ENCODE data around the gene CCDC70. TPM values are rescaled to one million over a fixed set of nuclear protein-coding genes. Genes with fewer than 3 reads are reported as not detected.
A peak's percentile ranks its signal among the peaks of the same experiment; 100 is the strongest.

CCDC70 gene
- total and polyA plus RNA-seq, 5 donors from 2014 or later: not detected

DNA sequence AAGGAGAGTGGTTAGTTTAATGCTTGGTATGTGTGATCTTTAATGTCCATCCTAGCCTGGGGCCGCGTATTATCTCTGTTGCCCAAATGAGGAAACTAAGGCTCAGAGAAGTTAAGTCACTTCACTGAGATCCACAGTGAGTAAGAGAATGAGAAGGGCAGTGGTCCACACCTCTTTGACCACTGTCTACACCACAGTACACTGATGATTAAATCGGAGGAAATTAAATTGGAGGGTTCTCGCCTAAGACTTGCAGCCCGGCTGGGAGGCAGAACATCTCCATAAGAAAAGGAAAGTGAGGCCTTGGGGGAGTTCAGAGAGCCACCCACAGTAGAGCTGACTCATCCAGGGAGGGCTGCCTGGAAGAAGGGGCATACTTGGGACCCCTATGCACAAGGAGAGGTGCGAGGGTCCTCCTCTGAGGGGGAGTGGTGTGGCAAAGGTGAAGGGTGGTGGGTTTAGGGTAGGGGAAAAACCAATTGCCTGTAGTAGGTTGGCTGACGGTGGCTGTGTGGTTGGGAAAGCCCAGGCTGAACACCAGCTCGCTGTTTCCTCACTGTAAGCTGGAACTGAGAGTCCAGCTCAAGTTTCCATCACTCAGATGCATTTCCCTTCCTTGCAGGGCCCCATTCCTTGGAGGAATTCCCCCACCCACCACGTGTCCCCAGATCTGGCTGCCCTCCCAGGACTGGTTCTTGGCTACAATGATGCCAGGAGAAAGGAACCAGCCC, 42.8 kb upstream of the CCDC70 start:
- peaks cover 25 to 95% (median 73%) of the 10 kb centered on the region in 4 donors for H3K4me1 Mint-ChIP-seq
- Histone ChIP-seq H3K4me1 (ENCODE audit: control insufficient read depth, insufficient read depth, low read length, poor library complexity, severe bottlenecking) (peaks cover 73% of the 10 kb centered on the region), H3K4me3 (ENCODE audit: low read depth, low read length) (peak overlapping the region; percentile 4), H3K36me3 (ENCODE audit: control insufficient read depth, insufficient read depth, low read length) (peaks cover 4% of the 10 kb centered on the region), H3K27ac (ENCODE audit: insufficient read depth, low read length, poor library complexity, severe bottlenecking) (peak overlapping the region; percentile 84), H3K9me3 (ENCODE audit: control insufficient read depth in 2 of 2, low read length in 2 of 2) (no peaks in the 10 kb centered on the region), H3K27me3 (ENCODE audit: control insufficient read depth, insufficient read depth, low read length) (no peaks in the 10 kb centered on the region)
- ATAC-seq (ENCODE audit: low read depth in 2 of 2) (no peak), DNase-seq (no peak)
- H3K27me3 Mint-ChIP-seq: no peaks in the 10 kb centered on the region
- H3K27ac Mint-ChIP-seq: peak overlapping the region; percentile 96 to 98 (median 97)
- H3K9me3 Mint-ChIP-seq: no peaks in the 10 kb centered on the region
- H3K36me3 Mint-ChIP-seq: peaks cover 25% of the 10 kb centered on the region
- H3K4me3 Mint-ChIP-seq: peak overlapping the region; percentile 66 to 94 (median 89)

DNA sequence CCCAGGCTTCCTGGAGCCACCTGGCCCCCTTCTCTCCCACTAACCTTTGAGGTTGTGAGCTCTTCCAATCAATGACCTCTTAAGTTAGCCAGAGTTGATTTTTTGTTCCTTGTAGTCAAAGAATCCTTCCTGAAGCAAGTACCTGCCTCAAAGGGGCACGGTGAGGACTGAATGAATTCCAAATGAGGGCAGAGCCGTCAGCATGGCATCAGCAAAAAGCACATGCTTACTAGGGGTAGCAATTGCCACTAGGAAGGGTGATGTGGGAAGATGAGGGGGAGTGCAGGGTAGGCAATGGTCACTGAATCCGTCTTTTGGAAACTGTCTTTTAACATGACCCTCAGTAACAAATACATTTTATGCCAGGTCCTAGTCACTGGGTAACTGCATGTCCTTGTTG, 42.2 kb upstream of the CCDC70 start:
- peaks cover 4% of the 10 kb centered on the region for H3K36me3 ChIP-seq (ENCODE audit: control insufficient read depth, insufficient read depth, low read length)
- Mint-ChIP-seq H3K36me3 (peaks cover 24% of the 10 kb centered on the region), H3K4me3 (peak overlapping the region in 3 of 4 donors; percentile 87 to 94 (median 91)), H3K27me3 (no peaks in the 10 kb centered on the region), H3K9me3 (no peaks in the 10 kb centered on the region), H3K4me1 (peaks cover 25 to 95% (median 75%) of the 10 kb centered on the region in 4 donors), H3K27ac (peak overlapping the region; percentile 96 to 98 (median 97))
- H3K27ac ChIP-seq (ENCODE audit: insufficient read depth, low read length, poor library complexity, severe bottlenecking): peak overlapping the region; percentile 84
- peaks cover 76% of the 10 kb centered on the region for H3K4me1 ChIP-seq (ENCODE audit: control insufficient read depth, insufficient read depth, low read length, poor library complexity, severe bottlenecking)
- H3K27me3 ChIP-seq (ENCODE audit: control insufficient read depth, insufficient read depth, low read length): no peaks in the 10 kb centered on the region
- DNase-seq: no peak
- no peak for ATAC-seq (ENCODE audit: low read depth in 2 of 2)
- H3K4me3 ChIP-seq (ENCODE audit: low read depth, low read length): peak overlapping the region; percentile 97
- H3K9me3 ChIP-seq (ENCODE audit: control insufficient read depth in 2 of 2, low read length in 2 of 2): no peaks in the 10 kb centered on the region

DNA sequence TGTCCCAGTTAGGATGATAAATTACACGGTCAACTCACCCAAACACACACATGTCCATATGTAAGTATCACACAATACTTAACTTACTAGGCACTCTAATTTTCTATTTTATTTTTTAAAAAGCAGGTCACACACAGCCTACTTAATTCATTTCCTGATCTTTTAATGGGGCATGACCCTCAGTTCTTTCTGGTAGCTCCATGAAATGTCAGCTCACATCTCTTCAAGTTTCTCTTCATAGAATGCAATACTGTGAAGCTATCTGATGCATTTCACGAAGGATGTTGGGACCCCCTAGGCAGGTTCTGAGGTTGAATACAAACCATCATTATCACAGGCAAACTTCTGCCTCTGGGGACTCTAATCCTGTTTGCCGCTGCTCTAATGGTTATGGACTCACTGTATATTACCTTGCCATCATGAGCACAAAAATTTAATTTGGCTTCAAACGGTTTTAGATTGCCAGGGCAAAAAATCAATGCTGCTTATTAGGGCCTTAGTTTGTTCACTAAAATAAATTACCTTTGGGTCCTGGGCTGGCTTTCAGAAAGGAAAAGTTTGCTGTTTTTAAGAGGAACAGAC, 41.7 kb upstream of the CCDC70 start:
- H3K9me3 Mint-ChIP-seq: no peaks in the 10 kb centered on the region
- Histone ChIP-seq H3K27ac (ENCODE audit: insufficient read depth, low read length, poor library complexity, severe bottlenecking) (peak overlapping the region; percentile 84), H3K4me1 (ENCODE audit: control insufficient read depth, insufficient read depth, low read length, poor library complexity, severe bottlenecking) (peaks cover 77% of the 10 kb centered on the region), H3K4me3 (ENCODE audit: low read depth, low read length) (peak overlapping the region; percentile 97), H3K9me3 (ENCODE audit: control insufficient read depth in 2 of 2, low read length in 2 of 2) (no peaks in the 10 kb centered on the region), H3K27me3 (ENCODE audit: control insufficient read depth, insufficient read depth, low read length) (no peaks in the 10 kb centered on the region), H3K36me3 (ENCODE audit: control insufficient read depth, insufficient read depth, low read length) (peaks cover 4% of the 10 kb centered on the region)
- H3K27me3 Mint-ChIP-seq: no peaks in the 10 kb centered on the region
- peak overlapping the region; percentile 96 to 98 (median 97) for H3K27ac Mint-ChIP-seq
- peaks cover 24% of the 10 kb centered on the region for H3K36me3 Mint-ChIP-seq
- H3K4me1 Mint-ChIP-seq: peaks cover 21 to 94% (median 74%) of the 10 kb centered on the region in 4 donors
- ATAC-seq (ENCODE audit: low read depth in 2 of 2): no peak
- H3K4me3 Mint-ChIP-seq: peak overlapping the region; percentile 87 to 96 (median 92)
- no peak for DNase-seq

DNA sequence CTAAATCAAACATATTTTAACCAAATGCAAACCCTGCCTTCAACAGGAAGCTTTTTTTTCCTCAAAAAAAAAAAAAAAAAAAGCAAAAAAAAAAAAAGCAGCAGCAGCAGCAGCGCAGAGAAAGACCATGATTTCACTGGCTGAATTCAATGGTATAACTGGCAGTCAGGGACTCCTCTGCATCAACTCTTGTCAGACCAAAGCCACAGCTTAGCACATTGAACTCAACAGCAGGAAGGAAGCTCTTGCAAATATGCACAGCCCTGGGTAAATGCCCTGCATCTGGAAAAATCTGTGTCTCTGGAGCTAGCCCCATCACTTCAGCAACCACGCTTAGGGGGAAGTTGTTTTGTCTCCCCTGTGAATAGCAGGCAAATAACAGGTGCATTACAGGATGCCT, 40.2 kb upstream of the CCDC70 start:
- no peaks in the 10 kb centered on the region for H3K27me3 Mint-ChIP-seq
- ATAC-seq (ENCODE audit: low read depth in 2 of 2) (peak; percentile 32 to 47), DNase-seq (peak in 2 of 3 donors; percentile 49 to 61)
- Histone ChIP-seq H3K9me3 (ENCODE audit: control insufficient read depth in 2 of 2, low read length in 2 of 2) (no peaks in the 10 kb centered on the region), H3K4me1 (ENCODE audit: control insufficient read depth, insufficient read depth, low read length, poor library complexity, severe bottlenecking) (peaks cover 85% of the 10 kb centered on the region), H3K27ac (ENCODE audit: insufficient read depth, low read length, poor library complexity, severe bottlenecking) (peak overlapping the region; percentile 84), H3K36me3 (ENCODE audit: control insufficient read depth, insufficient read depth, low read length) (peaks cover under 1% of the 10 kb centered on the region), H3K27me3 (ENCODE audit: control insufficient read depth, insufficient read depth, low read length) (no peaks in the 10 kb centered on the region), H3K4me3 (ENCODE audit: low read depth, low read length) (peak overlapping the region; percentile 97)
- peaks cover 21% of the 10 kb centered on the region for H3K36me3 Mint-ChIP-seq
- H3K9me3 Mint-ChIP-seq: no peaks in the 10 kb centered on the region
- H3K4me1 Mint-ChIP-seq: peaks cover 18 to 95% (median 72%) of the 10 kb centered on the region in 4 donors
- H3K27ac Mint-ChIP-seq: peak overlapping the region; percentile 97 to 100 (median 98)
- peak overlapping the region; percentile 87 to 96 (median 92) for H3K4me3 Mint-ChIP-seq

DNA sequence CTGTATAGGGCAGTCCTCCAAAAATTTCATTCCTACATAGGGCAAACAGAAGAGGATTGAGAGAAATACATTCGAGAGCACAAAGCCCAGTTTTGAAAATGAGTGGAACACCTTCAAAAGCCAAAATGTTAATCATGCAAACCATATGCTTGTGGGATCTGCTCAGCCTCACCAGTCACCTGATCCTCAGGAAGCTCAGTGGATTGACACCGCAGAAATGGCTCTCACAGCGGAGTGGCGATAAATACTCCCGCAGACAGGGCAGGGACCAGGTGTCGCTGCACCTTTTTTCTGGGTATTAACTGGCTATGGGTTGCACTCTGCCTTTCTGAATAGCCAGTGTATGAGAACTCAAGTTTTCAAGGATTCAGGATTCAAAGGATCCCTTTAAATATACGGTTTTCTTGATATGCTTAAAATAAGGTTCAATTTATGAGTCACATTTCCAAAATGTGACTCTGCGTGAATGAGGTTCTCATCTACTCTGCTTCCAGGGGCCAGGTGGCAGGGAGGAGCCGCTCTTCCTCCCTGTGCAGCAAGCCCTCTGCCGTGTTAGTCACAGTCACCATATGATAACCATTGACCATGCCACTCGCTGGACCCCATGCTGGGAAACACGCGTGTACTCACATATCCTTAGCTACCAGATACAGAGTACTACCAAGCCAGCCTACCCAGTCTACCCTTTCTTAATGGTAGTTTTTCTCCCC, 39.5 kb upstream of the CCDC70 start:
- peak in 1 of 3 donors; percentile 31 for DNase-seq
- peaks cover 16% of the 10 kb centered on the region for H3K36me3 Mint-ChIP-seq
- peak overlapping the region; percentile 97 to 100 (median 98) for H3K27ac Mint-ChIP-seq
- H3K4me3 ChIP-seq (ENCODE audit: low read depth, low read length): peak overlapping the region; percentile 97
- H3K36me3 ChIP-seq (ENCODE audit: control insufficient read depth, insufficient read depth, low read length): no peaks in the 10 kb centered on the region
- H3K9me3 Mint-ChIP-seq: no peaks in the 10 kb centered on the region
- no peaks in the 10 kb centered on the region for H3K27me3 ChIP-seq (ENCODE audit: control insufficient read depth, insufficient read depth, low read length)
- H3K27me3 Mint-ChIP-seq: no peaks in the 10 kb centered on the region
- H3K4me1 Mint-ChIP-seq: peaks cover 24 to 95% (median 73%) of the 10 kb centered on the region in 4 donors
- H3K4me1 ChIP-seq (ENCODE audit: control insufficient read depth, insufficient read depth, low read length, poor library complexity, severe bottlenecking): peaks cover 92% of the 10 kb centered on the region
- H3K9me3 ChIP-seq (ENCODE audit: control insufficient read depth in 2 of 2, low read length in 2 of 2): no peaks in the 10 kb centered on the region
- H3K27ac ChIP-seq (ENCODE audit: insufficient read depth, low read length, poor library complexity, severe bottlenecking): peak overlapping the region; percentile 84
- peak overlapping the region; percentile 87 to 96 (median 92) for H3K4me3 Mint-ChIP-seq
- peak in 1 of 2 donors; percentile 17 for ATAC-seq (ENCODE audit: low read depth in 2 of 2)

DNA sequence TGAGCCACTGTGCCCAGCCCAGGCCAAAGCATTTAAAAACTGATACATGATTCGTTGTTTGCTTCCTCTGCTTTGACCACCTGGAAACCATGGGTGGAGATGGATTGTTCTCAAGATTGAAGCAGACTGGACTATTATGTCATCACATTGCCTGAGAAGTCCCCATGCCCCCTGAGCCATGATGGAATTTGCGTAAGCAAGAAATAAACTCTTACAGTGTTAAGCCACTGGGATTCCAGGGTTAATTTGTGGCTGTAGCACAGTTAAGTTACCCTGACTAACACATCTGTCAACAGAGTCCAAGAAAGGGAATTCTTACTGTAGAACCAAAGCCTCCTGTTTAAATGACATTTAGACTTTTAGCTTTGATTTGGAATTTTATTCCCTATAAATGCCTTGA, 38.4 kb upstream of the CCDC70 start:
- peaks cover 95% of the 10 kb centered on the region for H3K4me1 ChIP-seq (ENCODE audit: control insufficient read depth, insufficient read depth, low read length, poor library complexity, severe bottlenecking)
- no peaks in the 10 kb centered on the region for H3K9me3 Mint-ChIP-seq
- peak overlapping the region; percentile 97 to 100 (median 98) for H3K27ac Mint-ChIP-seq
- peaks cover 9% of the 10 kb centered on the region for H3K36me3 Mint-ChIP-seq
- no peaks in the 10 kb centered on the region for H3K27me3 Mint-ChIP-seq
- H3K9me3 ChIP-seq (ENCODE audit: control insufficient read depth in 2 of 2, low read length in 2 of 2): no peaks in the 10 kb centered on the region
- peaks cover 28 to 96% (median 70%) of the 10 kb centered on the region in 4 donors for H3K4me1 Mint-ChIP-seq
- H3K4me3 ChIP-seq (ENCODE audit: low read depth, low read length): peak overlapping the region; percentile 97
- peak overlapping the region; percentile 87 to 96 (median 92) for H3K4me3 Mint-ChIP-seq
- H3K27ac ChIP-seq (ENCODE audit: insufficient read depth, low read length, poor library complexity, severe bottlenecking): peak overlapping the region; percentile 84
- no peaks in the 10 kb centered on the region for H3K36me3 ChIP-seq (ENCODE audit: control insufficient read depth, insufficient read depth, low read length)
- ATAC-seq (ENCODE audit: low read depth in 2 of 2) (no peak), DNase-seq (no peak)
- H3K27me3 ChIP-seq (ENCODE audit: control insufficient read depth, insufficient read depth, low read length): no peaks in the 10 kb centered on the region

DNA sequence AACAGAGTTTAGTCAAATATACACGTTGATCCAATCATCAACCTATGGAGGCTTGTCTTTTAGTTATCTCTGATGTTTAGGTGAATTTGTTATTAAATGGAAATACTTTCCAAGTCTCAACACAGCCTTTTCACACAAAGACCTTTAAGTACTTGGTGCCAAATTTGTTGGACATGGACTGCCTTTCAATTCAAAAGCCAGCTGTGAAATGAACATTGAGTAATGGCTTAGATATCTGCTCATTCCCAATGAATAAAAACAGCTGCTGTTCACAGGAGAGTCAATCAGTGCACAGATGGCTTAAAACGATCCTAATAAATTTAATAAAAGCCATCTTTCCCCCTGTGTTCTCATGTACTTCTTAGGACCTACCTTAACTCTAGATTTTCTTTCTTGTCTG, 37.9 kb upstream of the CCDC70 start:
- no peak for ATAC-seq (ENCODE audit: low read depth in 2 of 2)
- Mint-ChIP-seq H3K9me3 (no peaks in the 10 kb centered on the region), H3K4me3 (peak overlapping the region; percentile 87 to 96 (median 92)), H3K36me3 (peaks cover 7% of the 10 kb centered on the region), H3K4me1 (peaks cover 28 to 95% (median 66%) of the 10 kb centered on the region in 4 donors), H3K27ac (peak overlapping the region; percentile 97 to 100 (median 98)), H3K27me3 (no peaks in the 10 kb centered on the region)
- DNase-seq: no peak
- no peaks in the 10 kb centered on the region for H3K36me3 ChIP-seq (ENCODE audit: control insufficient read depth, insufficient read depth, low read length)
- H3K27ac ChIP-seq (ENCODE audit: insufficient read depth, low read length, poor library complexity, severe bottlenecking): peak overlapping the region; percentile 84
- H3K4me1 ChIP-seq (ENCODE audit: control insufficient read depth, insufficient read depth, low read length, poor library complexity, severe bottlenecking): peaks cover 95% of the 10 kb centered on the region
- H3K9me3 ChIP-seq (ENCODE audit: control insufficient read depth in 2 of 2, low read length in 2 of 2): no peaks in the 10 kb centered on the region
- no peaks in the 10 kb centered on the region for H3K27me3 ChIP-seq (ENCODE audit: control insufficient read depth, insufficient read depth, low read length)
- peak overlapping the region; percentile 97 for H3K4me3 ChIP-seq (ENCODE audit: low read depth, low read length)

Measured in CD4-positive, CD25-positive, alpha-beta regulatory T cell (primary cell).